HG02852 (cell line): ENCODE results near the gene MBD5.
A peak's percentile ranks its signal among the peaks of the same experiment; 100 is the strongest.
"Not testable (repeated sequence)": the region's sequence is repeated elsewhere in the genome, so short reads cannot be mapped to it uniquely, and the experiment has no call there.

Source experiments
- ATAC-seq: cut with Tn5 transposase; IDR thresholded peaks from one replicate; pipeline ENCODE4 v1.9.1; 2021; ENCODE audit warnings: mild to moderate bottlenecking, moderate library complexity; ENCODE audit not compliant: unreplicated experiment

MBD5 gene

GRCh38 chr2:148540022-148540421 lies 519.1 kb downstream of the MBD5 start:
- ATAC-seq, result peak; percentile 88

- no peak for ATAC-seq
These were observed 520.9 kb downstream of the MBD5 start for GRCh38 chr2:148541792-148542191.

GRCh38 chr2:148542614-148543013 lies 521.7 kb downstream of the MBD5 start:
- no peak for ATAC-seq

GRCh38 chr2:148543088-148543540 lies 522.2 kb downstream of the MBD5 start:
- ATAC-seq, result not testable (repeated sequence)

GRCh38 chr2:148545390-148546256 lies 524.7 kb downstream of the MBD5 start:
- ATAC-seq, result no peak

- ATAC-seq, result no peak
These were observed 525.4 kb downstream of the MBD5 start for GRCh38 chr2:148546270-148546669.

- no peak for ATAC-seq
These were observed 528.0 kb downstream of the MBD5 start for GRCh38 chr2:148548716-148549400.

- ATAC-seq, result no peak
These were observed 531.9 kb downstream of the MBD5 start for GRCh38 chr2:148552675-148553331.

- no peak for ATAC-seq
These were observed 532.5 kb downstream of the MBD5 start for GRCh38 chr2:148553332-148553887.

- no peak for ATAC-seq
These were observed 533.8 kb downstream of the MBD5 start for GRCh38 chr2:148554459-148555247.

GRCh38 chr2:148555622-148556294 lies 534.9 kb downstream of the MBD5 start:
- ATAC-seq, result no peak

GRCh38 chr2:148557844-148558436 lies 537.0 kb downstream of the MBD5 start:
- ATAC-seq, result peak; percentile 61

- no peak for ATAC-seq
These were observed 539.6 kb downstream of the MBD5 start for GRCh38 chr2:148560496-148560895.

- ATAC-seq, result no peak
These were observed 540.5 kb downstream of the MBD5 start for GRCh38 chr2:148561389-148561788.

GRCh38 chr2:148565272-148565894 lies 544.5 kb downstream of the MBD5 start:
- ATAC-seq, result no peak
